H9 (cell line): ENCODE measurements around the gene TCF7L2. TPM values are rescaled to one million over a fixed set of nuclear protein-coding genes. Genes with fewer than 3 reads are reported as not detected.
A peak's percentile ranks its signal among the peaks of the same experiment; 100 is the strongest.

Source experiments
- DNase-seq: peaks from one replicate; pipeline ENCODE4 v3.0.0-alpha.2; 2017
- H2AFZ ChIP-seq: one replicate; pipeline ENCODE4 v1.6.1; 2013; ENCODE audit warnings: mild to moderate bottlenecking, low read length, control low read depth, moderate library complexity
- H2AK5ac ChIP-seq: 2 replicates; pipeline ENCODE4 v1.6.1; 2013; ENCODE audit warnings: low read length, control low read depth, mixed read lengths; ENCODE audit not compliant: insufficient read length
- H2BK120ac ChIP-seq: one replicate; pipeline ENCODE4 v1.6.1; 2013; ENCODE audit warnings: low read depth, mild to moderate bottlenecking, low read length, control low read depth, inconsistent platforms; ENCODE audit not compliant: poor library complexity, severe bottlenecking
- H2BK12ac ChIP-seq: 2 replicates; pipeline ENCODE4 v1.6.1; 2013; ENCODE audit warnings: low read length, control low read depth, mixed read lengths, low read depth; ENCODE audit not compliant: insufficient read length
- H2BK15ac ChIP-seq: 2 replicates; pipeline ENCODE4 v1.6.1; 2013; ENCODE audit warnings: low read depth, low read length, control low read depth
- H2BK20ac ChIP-seq: one replicate; pipeline ENCODE4 v1.6.1; 2013; ENCODE audit warnings: low read depth, mild to moderate bottlenecking, low read length, control low read depth, inconsistent platforms; ENCODE audit not compliant: poor library complexity, severe bottlenecking
- H2BK5ac ChIP-seq: 2 replicates; pipeline ENCODE4 v1.6.1; 2013; ENCODE audit warnings: low read length, control low read depth, mixed read lengths; ENCODE audit not compliant: insufficient read length
- H3K14ac ChIP-seq: 2 replicates; pipeline ENCODE4 v1.6.1; 2013; ENCODE audit warnings: low read length, control low read depth; ENCODE audit not compliant: insufficient read depth
- H3K18ac ChIP-seq: 2 replicates; pipeline ENCODE4 v1.6.1; 2013; ENCODE audit warnings: low read depth, mild to moderate bottlenecking, mixed read lengths, low read length, control low read depth; ENCODE audit not compliant: insufficient read length
- H3K23ac ChIP-seq: 2 replicates; pipeline ENCODE4 v1.6.1; 2013; ENCODE audit warnings: low read length, control low read depth, mixed read lengths, low read depth; ENCODE audit not compliant: insufficient read length
- H3K23me2 ChIP-seq: 2 replicates; pipeline ENCODE4 v1.6.1; 2013; ENCODE audit warnings: low read depth, mild to moderate bottlenecking, mixed read lengths, low read length, control low read depth; ENCODE audit not compliant: insufficient read length, poor library complexity, severe bottlenecking
- H3K27ac ChIP-seq: 2 replicates; pipeline ENCODE4 v1.5.1; 2013; ENCODE audit warnings: low read length, control low read depth, mixed read lengths, low read depth; ENCODE audit not compliant: insufficient read length
- H3K27me3 ChIP-seq: 2 replicates; pipeline ENCODE4 v1.6.1; 2013; ENCODE audit warnings: low read length, control low read depth, inconsistent platforms; ENCODE audit not compliant: insufficient read depth
- H3K4ac ChIP-seq: 2 replicates; pipeline ENCODE4 v1.6.1; 2013; ENCODE audit warnings: low read depth, mild to moderate bottlenecking, control low read depth, inconsistent platforms, low read length, moderate library complexity
- H3K4me1 ChIP-seq: 2 replicates; pipeline ENCODE4 v1.6.1; 2013; ENCODE audit warnings: low read length, control low read depth, inconsistent platforms; ENCODE audit not compliant: insufficient read depth
- H3K4me2 ChIP-seq: 2 replicates; pipeline ENCODE4 v1.6.1; 2013; ENCODE audit warnings: low read length, control low read depth, mixed read lengths; ENCODE audit not compliant: insufficient read length, insufficient read depth
- H3K56ac ChIP-seq: 2 replicates; pipeline ENCODE4 v1.6.1; 2013; ENCODE audit warnings: low read depth, mild to moderate bottlenecking, mixed read lengths, low read length, control low read depth; ENCODE audit not compliant: insufficient read length
- H3K79me1 ChIP-seq: 2 replicates; pipeline ENCODE4 v1.6.1; 2013; ENCODE audit warnings: low read depth, mild to moderate bottlenecking, moderate library complexity, low read length, control low read depth, inconsistent platforms; ENCODE audit not compliant: insufficient read depth, poor library complexity, severe bottlenecking
- H3K79me2 ChIP-seq: 2 replicates; pipeline ENCODE4 v1.6.1; 2013; ENCODE audit warnings: low read length, control low read depth, inconsistent platforms; ENCODE audit not compliant: insufficient read depth
- H3K9ac ChIP-seq: 2 replicates; pipeline ENCODE4 v1.6.1; 2013; ENCODE audit warnings: low read length, control low read depth, mixed read lengths; ENCODE audit not compliant: insufficient read length; ENCODE audit errors: extremely low read depth
- H3K9me3 ChIP-seq: one replicate; pipeline ENCODE4 v1.6.1; 2013; ENCODE audit warnings: low read depth, low read length, inconsistent platforms; ENCODE audit not compliant: control insufficient read depth
- H3T11ph ChIP-seq: one replicate; pipeline ENCODE4 v1.6.1; 2013; ENCODE audit warnings: mild to moderate bottlenecking, low read length, control low read depth, inconsistent platforms
- H4K20me1 ChIP-seq: one replicate; pipeline ENCODE4 v1.6.1; 2013; ENCODE audit not compliant: control insufficient read depth, insufficient read length, insufficient read depth
- H4K5ac ChIP-seq: 2 replicates; pipeline ENCODE4 v1.6.1; 2013; ENCODE audit warnings: low read depth, mild to moderate bottlenecking, mixed read lengths, low read length, control low read depth; ENCODE audit not compliant: insufficient read length
- H4K8ac ChIP-seq: replicated peaks from 2 replicates; pipeline ENCODE4 v1.6.1; 2013; ENCODE audit warnings: low read length, control low read depth, mixed read lengths, low read depth; ENCODE audit not compliant: insufficient read length
- H4K91ac ChIP-seq: 2 replicates; pipeline ENCODE4 v1.6.1; 2013; ENCODE audit warnings: low read depth, mild to moderate bottlenecking, moderate library complexity, mixed read lengths, low read length, control low read depth; ENCODE audit not compliant: insufficient read length
- H3K27ac Mint-ChIP-seq, 3 experiments: 2 replicates in 2 of 3; 3 replicates in 1 of 3; pipeline ENCODE4 v1.8.0; 2020 to 2021; ENCODE audit warnings: mixed read lengths in 3 of 3, mild to moderate bottlenecking in 1 of 3, moderate library complexity in 1 of 3
- H3K27me3 Mint-ChIP-seq: 2 replicates; pipeline ENCODE4 v1.8.0; 2021; ENCODE audit warnings: low read depth, mild to moderate bottlenecking, moderate library complexity, mixed read lengths
- H3K36me3 Mint-ChIP-seq, 3 experiments: 2 replicates in 2 of 3; 3 replicates in 1 of 3; pipeline ENCODE4 v1.8.0; 2020 to 2021; ENCODE audit warnings: low read depth in 3 of 3, mixed read lengths in 3 of 3; ENCODE audit not compliant: insufficient read depth in 1 of 3
- H3K4me1 Mint-ChIP-seq, 2 experiments: 2 replicates each; pipeline ENCODE4 v1.8.0; 2020; ENCODE audit warnings: mixed read lengths in 2 of 2
- H3K4me3 Mint-ChIP-seq, 2 experiments: 2 replicates in 1 of 2; 3 replicates in 1 of 2; pipeline ENCODE4 v1.8.0; 2020 to 2021; ENCODE audit warnings: mild to moderate bottlenecking in 2 of 2, mixed read lengths in 2 of 2, moderate library complexity in 1 of 2
- H3K9me3 Mint-ChIP-seq, 2 experiments: 2 replicates in 1 of 2; 3 replicates in 1 of 2; pipeline ENCODE4 v1.8.0; 2020; ENCODE audit warnings: mild to moderate bottlenecking in 2 of 2, mixed read lengths in 2 of 2, moderate library complexity in 1 of 2
- CTCF ChIP-seq: fragments of 200-600 bp; sonication (generic); conservative IDR thresholded peaks from 3 replicates; pipeline ENCODE4 v1.8.0; 2021; ENCODE audit warnings: antibody characterized with exemption, mild to moderate bottlenecking
- WGBS: extraction: QIAGEN DNeasy Blood & Tissue Kit; methylation state at CpG from one replicate; pipeline ENCODE4 v1.1.7; 2013; ENCODE audit warnings: missing lambda C conversion rate, low lambda C conversion rate, mixed read lengths; ENCODE audit not compliant: insufficient read length; ENCODE audit errors: extremely low coverage; 5-methylcytosine and 5-hydroxymethylcytosine counted together
- total RNA-seq: library from RNA; stranded (reverse); gene quantifications from 2 replicates; pipeline ENCODE4 v1.2.1, GENCODE V29; 2021

The TCF7L2 gene
- total RNA-seq, 1 experiment from 2014 or later: 71.1 TPM

DNA sequence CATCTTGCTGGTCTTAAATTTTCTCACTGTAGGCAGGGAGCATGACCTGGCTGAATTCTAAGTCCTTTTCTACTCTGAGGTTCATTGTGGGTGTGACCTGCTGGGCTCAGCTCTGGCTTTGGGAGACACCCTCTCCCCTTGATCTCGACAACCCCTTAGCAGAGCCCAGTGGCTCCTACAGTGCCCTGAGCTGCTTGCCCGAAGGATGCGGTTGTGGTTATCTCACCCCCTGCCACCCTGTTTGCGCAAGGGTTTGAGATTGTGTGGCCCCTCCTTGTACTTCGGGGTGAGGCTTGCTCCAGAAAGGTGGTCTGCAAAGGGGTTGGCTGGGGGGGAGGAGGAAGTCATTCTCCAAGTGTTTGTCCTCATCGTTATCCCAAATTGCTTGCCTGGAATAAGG, 55.3 kb downstream of the TCF7L2 start:
- H3K4me1 ChIP-seq: peaks cover 4% of the 10 kb centered on the region; the same call in 1 of the 2 replicates
- no peaks in the 10 kb centered on the region for H3K27me3 ChIP-seq
- no peak overlapping the region for H3K18ac ChIP-seq
- no peak overlapping the region for H3K4ac ChIP-seq
- H3K4me3 Mint-ChIP-seq: no peak overlapping the region
- H2AFZ ChIP-seq: no peak overlapping the region
- H2BK20ac ChIP-seq: no peak overlapping the region
- H3K36me3 Mint-ChIP-seq: peaks cover 26 to 55% (median 55%) of the 10 kb centered on the region in 3 experiments
- peaks cover 75 to 83% of the 10 kb centered on the region in 2 experiments for H3K4me1 Mint-ChIP-seq
- H4K8ac ChIP-seq: no peak overlapping the region
- H3K79me1 ChIP-seq: peaks cover 25% of the 10 kb centered on the region
- no peak overlapping the region for H4K91ac ChIP-seq
- H3K14ac ChIP-seq: no peak overlapping the region
- H3T11ph ChIP-seq: no peak overlapping the region
- TF ChIP-seq CTCF: no peak
- no peak overlapping the region for H2BK120ac ChIP-seq
- no peak overlapping the region for H3K9ac ChIP-seq
- H3K23ac ChIP-seq: no peak overlapping the region
- H2BK15ac ChIP-seq: no peak overlapping the region
- H3K9me3 Mint-ChIP-seq: no peaks in the 10 kb centered on the region; a peak in 1 of 5 replicates
- no peak overlapping the region for H3K27ac ChIP-seq
- no peaks in the 10 kb centered on the region for H3K23me2 ChIP-seq
- no peak overlapping the region for H2BK12ac ChIP-seq
- H3K27ac Mint-ChIP-seq: peak overlapping the region in 2 of 3 experiments; percentile 14 to 62; a peak in 4 of 7 replicates
- peaks cover 58% of the 10 kb centered on the region for H3K79me2 ChIP-seq
- H3K56ac ChIP-seq: no peak overlapping the region
- no peaks in the 10 kb centered on the region for H4K20me1 ChIP-seq
- H2AK5ac ChIP-seq: no peak overlapping the region
- WGBS: no CpG with 5 or more reads among the region's 6 CpGs
- no peak overlapping the region for H4K5ac ChIP-seq
- H2BK5ac ChIP-seq: no peak overlapping the region
- no peaks in the 10 kb centered on the region for H3K27me3 Mint-ChIP-seq
- no peak overlapping the region for H3K4me2 ChIP-seq
- no peaks in the 10 kb centered on the region for H3K9me3 ChIP-seq
- no peak for DNase-seq
